MCF 10A (cell line): ENCODE results near the gene ZNF14. TPM values are rescaled to one million over a fixed set of nuclear protein-coding genes. Genes with fewer than 3 reads are reported as not detected.
"Not testable (repeated sequence)": the region's sequence is repeated elsewhere in the genome, so short reads cannot be mapped to it uniquely, and the experiment has no call there.

Source experiments
- Bru-seq: library from RNA; stranded (reverse); fragments of 400-500 nt; gene quantifications from one replicate; lab custom pipeline; 2021; lab: Mats Ljungman, UMichigan
- BruChase-seq, 2 experiments: library from RNA; stranded (reverse); fragments of 400-500 nt; gene quantifications; one replicate each; lab custom pipeline; 2021; lab: Mats Ljungman, UMichigan
- BruUV-seq: library from RNA; stranded (reverse); fragments of 400-500 nt; replicated peaks from 2 replicates; lab custom pipeline; 2021; lab: Mats Ljungman, UMichigan
- CTCF ChIA-PET: fragments of 300-600 bp; sonication (Branson Sonifier 250); formaldehyde crosslinking; extraction: SDS; loops from one replicate; lab custom pipeline; 2021; ENCODE audit warnings: antibody characterized with exemption, inconsistent platforms; lab: Yijun Ruan, JAX
- POLR2A ChIA-PET: fragments of 300-600, 350-650 bp; sonication (Branson Sonifier 250); formaldehyde crosslinking; extraction: SDS; loops from one replicate; lab custom pipeline; 2020; ENCODE audit warnings: antibody characterized with exemption, inconsistent platforms; lab: Yijun Ruan, JAX
- DNase-seq: peaks from one replicate; pipeline ENCODE4 v3.0.0-alpha.2; 2018; ENCODE audit not compliant: unreplicated experiment
- H3K27ac Mint-ChIP-seq: one replicate; pipeline ENCODE4 v1.8.0; 2022; ENCODE audit warnings: mild to moderate bottlenecking, low read depth, mixed read lengths; ENCODE audit not compliant: unreplicated experiment
- H3K27me3 Mint-ChIP-seq: one replicate; pipeline ENCODE4 v1.8.0; 2022; ENCODE audit warnings: mixed read lengths; ENCODE audit not compliant: insufficient read depth, unreplicated experiment
- H3K36me3 Mint-ChIP-seq: one replicate; pipeline ENCODE4 v1.8.0; 2022; ENCODE audit warnings: mild to moderate bottlenecking, moderate library complexity, mixed read lengths; ENCODE audit not compliant: insufficient read depth, unreplicated experiment
- H3K4me1 Mint-ChIP-seq: one replicate; pipeline ENCODE4 v1.8.0; 2022; ENCODE audit warnings: mixed read lengths; ENCODE audit not compliant: insufficient read depth, unreplicated experiment
- H3K4me3 Mint-ChIP-seq: one replicate; pipeline ENCODE4 v1.8.0; 2022; ENCODE audit warnings: mild to moderate bottlenecking, moderate library complexity, mixed read lengths; ENCODE audit not compliant: unreplicated experiment
- H3K9me3 Mint-ChIP-seq: one replicate; pipeline ENCODE4 v1.8.0; 2022; ENCODE audit warnings: mixed read lengths; ENCODE audit not compliant: unreplicated experiment
- intact Hi-C: fragments of 100-400 bp; cut with micrococcal nuclease; formaldehyde crosslinking; loops from 2 replicates; pipeline ENCODE4 v1.14.1; 2022
- long read RNA-seq: library from polyadenylated mRNA; stranded (forward); transcript quantifications from one replicate; pipeline ENCODE4 v2.0.0, GENCODE V29; 2022
- total RNA-seq: library from RNA; stranded (reverse); gene quantifications from 2 replicates; pipeline ENCODE4 v1.2.3, GENCODE V29; 2022
- TF ChIP-seq, protein P1 (sequence below): fragments of 200-600 bp; IDR thresholded peaks from one replicate; pipeline ENCODE4 v1.8.0; 2022; ENCODE audit warnings: antibody characterized with exemption, mild to moderate bottlenecking; ENCODE audit not compliant: unreplicated experiment

ZNF14 gene
- total RNA-seq: 3.5 and 3.9 TPM in 2 replicates
- percentile 79 among the genes with signal in this experiment for Bru-seq, nascent RNA
- BruChase-seq, experiment 1, labeled RNA remaining after a 6-hour chase: percentile 58 among the genes with signal in this experiment
- BruChase-seq, experiment 2, labeled RNA remaining after a 2-hour chase: percentile 65 among the genes with signal in this experiment
- long read RNA-seq, transcript ZNF14-201 (4 exons, 2,949 nt): major isoform, 19 of 20 reads
- long read RNA-seq, partial matches to known transcripts: 0 of 20 reads
- long read RNA-seq, other reads (novel, unspliced or antisense): 1 of 20 reads

DNA sequence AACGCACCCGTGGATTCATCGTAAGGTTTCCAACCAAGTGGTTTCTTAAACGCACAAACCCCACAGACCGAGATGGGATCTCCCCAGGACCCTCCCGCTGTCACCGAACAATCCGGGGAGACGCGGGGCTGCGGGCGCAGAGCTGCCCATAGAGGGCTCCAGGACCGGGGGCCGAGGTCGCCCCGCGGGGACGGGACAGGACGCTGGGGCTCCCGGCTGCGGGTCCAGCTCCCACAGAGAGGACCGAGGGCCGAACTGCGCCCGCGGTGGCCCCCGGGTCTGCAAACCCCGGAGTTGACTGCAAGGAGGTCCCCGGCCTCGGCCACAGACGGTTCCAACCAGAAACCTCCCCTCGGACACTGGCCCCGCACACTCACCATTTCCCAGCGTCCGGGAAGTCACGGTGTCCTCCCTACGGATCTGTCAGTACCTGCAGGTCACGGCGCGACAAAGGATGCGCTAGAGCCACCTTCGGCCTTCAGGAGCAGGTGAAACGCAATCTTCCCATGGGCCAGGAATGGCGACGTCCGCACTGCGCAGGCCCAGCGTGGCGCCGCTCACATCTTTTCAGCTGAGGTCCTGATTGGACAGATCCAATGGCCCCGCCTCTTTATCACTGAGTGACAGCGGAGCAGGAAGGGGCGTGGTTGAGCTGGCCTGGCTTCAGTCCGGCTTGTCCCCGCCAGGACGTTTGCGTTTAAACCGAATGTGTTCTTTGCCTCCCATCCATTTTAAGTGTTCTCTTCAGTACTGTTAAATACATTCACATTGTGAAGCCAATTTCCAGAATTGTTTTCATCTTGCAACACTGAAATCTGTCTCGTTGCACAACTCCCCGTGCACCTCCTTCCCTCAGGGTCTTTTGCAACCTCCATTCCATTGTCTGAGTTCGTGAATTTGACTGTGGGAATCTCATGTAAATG lies at the start of gene ZNF14:
Gene ZNF14 (minus strand): TSS at position 534 of the 923 bp plus-strand sequence. CDS start 154 bp downstream, at position 380.
- peak; percentile 96 for DNase-seq
- CTCF ChIA-PET: interaction anchor here (0.6 to 1.1 kb wide), 5 partner anchors 43 to 328 kb away, joined by 3 to 5 read pairs (median 3); no protein-coding TSS in a partner anchor
- intact Hi-C loops: loop anchor here (1.0 kb wide), 1 partner anchor 43 kb away; no protein-coding TSS in a partner anchor
- peak within 1 kb of the TSS; percentile 98 for H3K4me3 Mint-ChIP-seq
- peaks cover 42% of the 10 kb centered on the region for H3K36me3 Mint-ChIP-seq
- BruUV-seq: TSS peak; percentile 45
- TF ChIP-seq, protein P1, sequence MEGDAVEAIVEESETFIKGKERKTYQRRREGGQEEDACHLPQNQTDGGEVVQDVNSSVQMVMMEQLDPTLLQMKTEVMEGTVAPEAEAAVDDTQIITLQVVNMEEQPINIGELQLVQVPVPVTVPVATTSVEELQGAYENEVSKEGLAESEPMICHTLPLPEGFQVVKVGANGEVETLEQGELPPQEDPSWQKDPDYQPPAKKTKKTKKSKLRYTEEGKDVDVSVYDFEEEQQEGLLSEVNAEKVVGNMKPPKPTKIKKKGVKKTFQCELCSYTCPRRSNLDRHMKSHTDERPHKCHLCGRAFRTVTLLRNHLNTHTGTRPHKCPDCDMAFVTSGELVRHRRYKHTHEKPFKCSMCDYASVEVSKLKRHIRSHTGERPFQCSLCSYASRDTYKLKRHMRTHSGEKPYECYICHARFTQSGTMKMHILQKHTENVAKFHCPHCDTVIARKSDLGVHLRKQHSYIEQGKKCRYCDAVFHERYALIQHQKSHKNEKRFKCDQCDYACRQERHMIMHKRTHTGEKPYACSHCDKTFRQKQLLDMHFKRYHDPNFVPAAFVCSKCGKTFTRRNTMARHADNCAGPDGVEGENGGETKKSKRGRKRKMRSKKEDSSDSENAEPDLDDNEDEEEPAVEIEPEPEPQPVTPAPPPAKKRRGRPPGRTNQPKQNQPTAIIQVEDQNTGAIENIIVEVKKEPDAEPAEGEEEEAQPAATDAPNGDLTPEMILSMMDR: no peak
- H3K4me1 Mint-ChIP-seq: no peaks in the 10 kb centered on the region
- no peaks in the 10 kb centered on the region for H3K27me3 Mint-ChIP-seq
- H3K9me3 Mint-ChIP-seq: no peaks in the 10 kb centered on the region
- POLR2A ChIA-PET: interaction anchor here (0.5 to 3.0 kb wide), 12 partner anchors 11 to 1409 kb away, joined by 3 to 42 read pairs (median 4); partner anchors contain the start of genes ZNF101, ZNF431 and ZNF506
- H3K27ac Mint-ChIP-seq: peak within 1 kb of the TSS; percentile 91

DNA sequence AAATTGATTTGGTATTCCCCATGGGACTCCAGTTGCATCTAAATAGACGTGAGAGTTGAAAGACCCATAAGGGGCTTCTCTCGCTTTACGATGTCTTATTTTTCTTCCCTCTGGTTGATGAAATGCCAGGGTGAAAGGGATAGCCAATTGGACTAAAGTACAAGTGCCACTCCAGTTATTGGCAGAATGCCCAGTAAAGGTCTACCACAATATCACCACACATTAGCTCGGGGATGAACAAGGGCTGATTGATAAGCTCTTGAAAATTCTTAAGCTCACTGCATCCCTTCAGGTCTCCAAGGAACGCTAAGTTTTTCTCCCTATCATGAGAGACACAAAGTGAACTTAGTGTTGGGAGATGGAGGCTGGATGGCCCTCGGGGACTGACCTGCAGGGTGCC lies 48.9 kb upstream of the ZNF14 start:
- H3K27me3 Mint-ChIP-seq, intact Hi-C loops, H3K27ac Mint-ChIP-seq, POLR2A ChIA-PET, H3K4me3 Mint-ChIP-seq, BruUV-seq, DNase-seq: not testable (repeated sequence)
- H3K9me3 Mint-ChIP-seq: peaks cover 16% of the 10 kb centered on the region
- CTCF ChIA-PET: interaction anchor here (0.7 to 0.8 kb wide), 2 partner anchors 32 to 48 kb away, joined by 4 to 8 read pairs; no protein-coding TSS in a partner anchor
- H3K36me3 Mint-ChIP-seq: peaks cover 41% of the 10 kb centered on the region
- H3K4me1 Mint-ChIP-seq: peaks cover 14% of the 10 kb centered on the region

DNA sequence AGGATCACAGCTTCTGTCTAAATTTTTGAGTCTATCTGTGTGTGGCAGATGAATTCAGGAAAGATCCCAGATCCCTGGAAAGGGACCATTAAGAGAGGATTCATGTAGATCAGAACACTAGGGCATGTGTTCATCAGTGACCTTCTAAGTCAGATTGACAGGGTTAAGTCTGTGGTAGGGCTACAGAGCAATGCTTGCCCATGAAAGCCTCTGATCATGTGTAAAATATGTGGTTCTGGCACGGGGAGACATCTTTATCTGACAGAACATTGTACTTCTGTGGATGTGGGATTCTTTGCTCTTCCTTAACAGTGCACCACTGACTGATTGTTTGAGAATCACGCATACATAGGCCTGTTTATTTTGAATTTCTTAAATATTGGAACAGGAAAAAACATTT lies 45.8 kb upstream of the ZNF14 start:
- intact Hi-C loops: no loop called here

DNA sequence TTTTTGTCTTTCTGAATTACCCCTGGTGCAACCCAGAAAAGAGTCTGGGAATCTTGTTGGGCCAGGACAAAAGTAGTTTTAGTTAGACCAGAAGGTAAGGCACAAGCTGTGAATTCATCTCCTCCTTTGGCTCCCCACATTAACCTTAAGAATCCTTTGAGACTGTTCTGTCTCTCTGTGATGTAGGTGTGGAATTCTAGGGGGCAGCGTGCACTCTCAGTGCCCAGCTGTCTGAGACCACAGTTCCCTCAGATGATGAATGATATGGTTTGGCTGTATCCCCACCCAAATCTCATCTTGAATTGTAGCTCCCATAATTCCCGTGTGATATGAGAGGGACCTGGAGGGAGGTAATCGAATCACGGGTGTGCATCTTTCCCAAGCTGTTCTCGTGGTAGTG lies 44.8 kb upstream of the ZNF14 start:
- Mint-ChIP-seq H3K4me3 (peak overlapping the region; percentile 99), H3K27ac (peak overlapping the region; percentile 91), H3K36me3 (peaks cover 22% of the 10 kb centered on the region), H3K4me1 (peaks cover 14% of the 10 kb centered on the region), H3K27me3 (no peaks in the 10 kb centered on the region), H3K9me3 (peaks cover 5% of the 10 kb centered on the region)
- intact Hi-C loops: no loop called here
- TF ChIP-seq, protein P1: no peak
- ChIA-PET CTCF (interaction anchor here (0.6 kb wide), 1 partner anchor 21 kb away, joined by 4 read pairs; no protein-coding TSS in a partner anchor), POLR2A (interaction anchor here (0.6 kb wide), 1 partner anchor 44 kb away, joined by 4 read pairs; the partner anchor contains the start of gene ZNF506)
- DNase-seq: no peak
- no TSS peak for BruUV-seq

More for the DNA sequence above, 45.8 kb upstream of the ZNF14 start:
- DNase-seq: no peak
- POLR2A ChIA-PET: no interaction called here
- BruUV-seq: no TSS peak
- TF ChIP-seq, protein P1: no peak
- Mint-ChIP-seq H3K4me3 (peak overlapping the region; percentile 99), H3K4me1 (peaks cover 14% of the 10 kb centered on the region), H3K27ac (no peak overlapping the region), H3K9me3 (peaks cover 5% of the 10 kb centered on the region), H3K36me3 (peaks cover 25% of the 10 kb centered on the region), H3K27me3 (no peaks in the 10 kb centered on the region)
- CTCF ChIA-PET: no interaction called here
